ENCODE data around the gene ADRB2. TPM values are rescaled to one million over a fixed set of nuclear protein-coding genes. Genes with fewer than 3 reads are reported as not detected.

ADRB2 gene
- 1.3 and 2.2 TPM in 2 replicates for total RNA-seq

DNA sequence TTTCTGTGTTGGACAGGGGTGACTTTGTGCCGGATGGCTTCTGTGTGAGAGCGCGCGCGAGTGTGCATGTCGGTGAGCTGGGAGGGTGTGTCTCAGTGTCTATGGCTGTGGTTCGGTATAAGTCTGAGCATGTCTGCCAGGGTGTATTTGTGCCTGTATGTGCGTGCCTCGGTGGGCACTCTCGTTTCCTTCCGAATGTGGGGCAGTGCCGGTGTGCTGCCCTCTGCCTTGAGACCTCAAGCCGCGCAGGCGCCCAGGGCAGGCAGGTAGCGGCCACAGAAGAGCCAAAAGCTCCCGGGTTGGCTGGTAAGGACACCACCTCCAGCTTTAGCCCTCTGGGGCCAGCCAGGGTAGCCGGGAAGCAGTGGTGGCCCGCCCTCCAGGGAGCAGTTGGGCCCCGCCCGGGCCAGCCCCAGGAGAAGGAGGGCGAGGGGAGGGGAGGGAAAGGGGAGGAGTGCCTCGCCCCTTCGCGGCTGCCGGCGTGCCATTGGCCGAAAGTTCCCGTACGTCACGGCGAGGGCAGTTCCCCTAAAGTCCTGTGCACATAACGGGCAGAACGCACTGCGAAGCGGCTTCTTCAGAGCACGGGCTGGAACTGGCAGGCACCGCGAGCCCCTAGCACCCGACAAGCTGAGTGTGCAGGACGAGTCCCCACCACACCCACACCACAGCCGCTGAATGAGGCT lies at the start of gene ADRB2:
ADRB2 (plus strand) TSS at position 559 of the 686 bp plus-strand sequence. CDS start 221 bp downstream, outside the sequence.

Other genes starting within 250 kb of the ADRB2 start
- not detected in 2 replicates for gene HTR4, start 172.1 kb upstream of the ADRB2 start, total RNA-seq
- gene SH3TC2, start 236.5 kb downstream of the ADRB2 start, total RNA-seq: 1.5 and 3.3 TPM in 2 replicates

All from smooth muscle cell of trachea (primary cell).